HL-60 (cell line): ENCODE data around the gene PSMA7.
A peak's percentile ranks its signal among the peaks of the same experiment; 100 is the strongest.

Experiments
- GABPA ChIP-seq: IDR thresholded peaks from 2 replicates; pipeline ENCODE4 v1.6.1; 2012; ENCODE audit warnings: low read depth
- POLR2AphosphoS5 ChIP-seq: IDR thresholded peaks from 2 replicates; pipeline ENCODE4 v1.6.1; 2012; ENCODE audit warnings: low read depth
- SPI1 ChIP-seq: IDR thresholded peaks from 2 replicates; pipeline ENCODE4 v1.6.1; 2012; ENCODE audit warnings: low read depth, mild to moderate bottlenecking, borderline replicate concordance
- TF ChIP-seq, protein P1 (sequence below): IDR thresholded peaks from one replicate; pipeline ENCODE4 v1.5.1; 2011; ENCODE audit warnings: low read length, control low read depth, inconsistent platforms; ENCODE audit not compliant: insufficient read depth
- TF ChIP-seq, protein P2 (sequence below): IDR thresholded peaks from 2 replicates; pipeline ENCODE4 v1.6.1; 2012; ENCODE audit warnings: low read depth; ENCODE audit not compliant: insufficient replicate concordance

DNA sequence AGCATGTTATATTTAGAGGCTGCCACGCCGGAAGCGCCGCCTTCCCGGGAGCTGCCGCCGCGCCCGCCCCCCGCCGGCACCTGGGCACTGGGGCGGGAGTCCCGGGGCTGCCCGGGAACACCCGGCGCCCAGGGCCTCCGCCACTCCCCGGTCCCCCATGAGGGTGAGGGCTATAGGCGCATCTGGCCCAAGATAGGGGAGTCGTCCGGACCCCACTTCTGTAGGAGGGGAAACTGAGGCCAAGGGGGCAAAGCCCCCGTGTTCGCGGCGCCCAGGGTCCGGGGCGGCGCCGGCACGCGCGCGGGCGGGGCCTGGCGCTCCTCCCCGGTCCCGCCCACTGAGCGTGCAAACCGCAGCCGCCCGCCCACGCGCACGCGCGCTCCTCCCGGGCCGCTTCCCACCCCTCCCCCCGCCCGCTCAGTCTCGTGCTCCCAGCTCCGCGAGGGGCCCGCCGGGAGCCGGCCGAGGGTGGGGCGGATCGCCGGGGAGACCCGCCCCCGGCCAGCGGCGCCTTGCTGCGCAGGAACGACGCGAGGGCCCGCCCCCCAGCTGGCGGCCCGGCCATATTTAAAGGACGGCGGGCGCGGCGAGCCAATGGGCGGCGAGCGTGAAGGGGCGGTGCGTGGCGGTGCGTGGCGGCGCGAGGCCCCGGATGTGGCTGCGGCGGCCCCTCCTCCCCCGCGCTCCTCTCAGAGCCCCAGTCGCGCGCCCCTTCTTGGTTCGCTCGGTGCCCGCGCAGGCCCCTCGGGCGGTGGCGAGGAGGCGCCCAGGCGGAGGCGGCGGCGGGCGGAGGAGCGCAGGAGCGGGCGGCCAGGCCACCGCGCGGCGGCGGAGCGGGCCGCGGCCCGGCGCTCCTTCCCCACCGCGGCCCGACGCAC lies 21.2 kb downstream of the PSMA7 start, which contains the start of gene LSM14B:
- TF ChIP-seq, protein P1, sequence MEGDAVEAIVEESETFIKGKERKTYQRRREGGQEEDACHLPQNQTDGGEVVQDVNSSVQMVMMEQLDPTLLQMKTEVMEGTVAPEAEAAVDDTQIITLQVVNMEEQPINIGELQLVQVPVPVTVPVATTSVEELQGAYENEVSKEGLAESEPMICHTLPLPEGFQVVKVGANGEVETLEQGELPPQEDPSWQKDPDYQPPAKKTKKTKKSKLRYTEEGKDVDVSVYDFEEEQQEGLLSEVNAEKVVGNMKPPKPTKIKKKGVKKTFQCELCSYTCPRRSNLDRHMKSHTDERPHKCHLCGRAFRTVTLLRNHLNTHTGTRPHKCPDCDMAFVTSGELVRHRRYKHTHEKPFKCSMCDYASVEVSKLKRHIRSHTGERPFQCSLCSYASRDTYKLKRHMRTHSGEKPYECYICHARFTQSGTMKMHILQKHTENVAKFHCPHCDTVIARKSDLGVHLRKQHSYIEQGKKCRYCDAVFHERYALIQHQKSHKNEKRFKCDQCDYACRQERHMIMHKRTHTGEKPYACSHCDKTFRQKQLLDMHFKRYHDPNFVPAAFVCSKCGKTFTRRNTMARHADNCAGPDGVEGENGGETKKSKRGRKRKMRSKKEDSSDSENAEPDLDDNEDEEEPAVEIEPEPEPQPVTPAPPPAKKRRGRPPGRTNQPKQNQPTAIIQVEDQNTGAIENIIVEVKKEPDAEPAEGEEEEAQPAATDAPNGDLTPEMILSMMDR = no peak
- TF ChIP-seq GABPA (no peak; the same call in 1 of the 2 replicates), POLR2AphosphoS5 (peak; percentile 12; the same call in 1 of the 2 replicates), SPI1 (no peak)
- TF ChIP-seq, protein P2, sequence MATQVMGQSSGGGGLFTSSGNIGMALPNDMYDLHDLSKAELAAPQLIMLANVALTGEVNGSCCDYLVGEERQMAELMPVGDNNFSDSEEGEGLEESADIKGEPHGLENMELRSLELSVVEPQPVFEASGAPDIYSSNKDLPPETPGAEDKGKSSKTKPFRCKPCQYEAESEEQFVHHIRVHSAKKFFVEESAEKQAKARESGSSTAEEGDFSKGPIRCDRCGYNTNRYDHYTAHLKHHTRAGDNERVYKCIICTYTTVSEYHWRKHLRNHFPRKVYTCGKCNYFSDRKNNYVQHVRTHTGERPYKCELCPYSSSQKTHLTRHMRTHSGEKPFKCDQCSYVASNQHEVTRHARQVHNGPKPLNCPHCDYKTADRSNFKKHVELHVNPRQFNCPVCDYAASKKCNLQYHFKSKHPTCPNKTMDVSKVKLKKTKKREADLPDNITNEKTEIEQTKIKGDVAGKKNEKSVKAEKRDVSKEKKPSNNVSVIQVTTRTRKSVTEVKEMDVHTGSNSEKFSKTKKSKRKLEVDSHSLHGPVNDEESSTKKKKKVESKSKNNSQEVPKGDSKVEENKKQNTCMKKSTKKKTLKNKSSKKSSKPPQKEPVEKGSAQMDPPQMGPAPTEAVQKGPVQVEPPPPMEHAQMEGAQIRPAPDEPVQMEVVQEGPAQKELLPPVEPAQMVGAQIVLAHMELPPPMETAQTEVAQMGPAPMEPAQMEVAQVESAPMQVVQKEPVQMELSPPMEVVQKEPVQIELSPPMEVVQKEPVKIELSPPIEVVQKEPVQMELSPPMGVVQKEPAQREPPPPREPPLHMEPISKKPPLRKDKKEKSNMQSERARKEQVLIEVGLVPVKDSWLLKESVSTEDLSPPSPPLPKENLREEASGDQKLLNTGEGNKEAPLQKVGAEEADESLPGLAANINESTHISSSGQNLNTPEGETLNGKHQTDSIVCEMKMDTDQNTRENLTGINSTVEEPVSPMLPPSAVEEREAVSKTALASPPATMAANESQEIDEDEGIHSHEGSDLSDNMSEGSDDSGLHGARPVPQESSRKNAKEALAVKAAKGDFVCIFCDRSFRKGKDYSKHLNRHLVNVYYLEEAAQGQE = no peak
